ENCODE measurements around the gene SLIT3. TPM values are rescaled to one million over a fixed set of nuclear protein-coding genes. Genes with fewer than 3 reads are reported as not detected.
A peak's percentile ranks its signal among the peaks of the same experiment; 100 is the strongest.

The SLIT3 gene
- total and polyA plus RNA-seq, 2 experiments from 2014 or later, result 58.4 to 96.7 TPM

GRCh38 chr5:168950241-168950951 is 350.5 kb downstream of the SLIT3 start:
- Histone ChIP-seq H4K20me1 (ENCODE audit: insufficient read depth, poor library complexity, severe bottlenecking) (no peaks in the 10 kb centered on the region), H3K4me3 (no peak overlapping the region), H2AFZ (no peak overlapping the region), H3K79me2 (peaks cover 2% of the 10 kb centered on the region), H3K4me2 (no peak overlapping the region), H3K4me1 (ENCODE audit: insufficient read depth) (peaks cover 20% of the 10 kb centered on the region), H3K36me3 (replicated peaks; ENCODE audit: insufficient read depth, low read depth) (no peaks in the 10 kb centered on the region), H3K27ac (peak overlapping the region; percentile 71), H3K27me3 (no peaks in the 10 kb centered on the region), H3K9me3 (ENCODE audit: low read depth) (no peaks in the 10 kb centered on the region), H3K9me2 (replicated peaks; ENCODE audit: insufficient read depth) (no peaks in the 10 kb centered on the region)
- TF ChIP-seq EZH2 (IDR thresholded peaks at IDR 0.05; ENCODE audit: borderline replicate concordance), result no peak
- TF ChIP-seq EZH2phosphoT487 (IDR thresholded peaks at IDR 0.05; ENCODE audit: low read depth, severe bottlenecking, unreplicated experiment), result no peak
- TF ChIP-seq, protein P1, sequence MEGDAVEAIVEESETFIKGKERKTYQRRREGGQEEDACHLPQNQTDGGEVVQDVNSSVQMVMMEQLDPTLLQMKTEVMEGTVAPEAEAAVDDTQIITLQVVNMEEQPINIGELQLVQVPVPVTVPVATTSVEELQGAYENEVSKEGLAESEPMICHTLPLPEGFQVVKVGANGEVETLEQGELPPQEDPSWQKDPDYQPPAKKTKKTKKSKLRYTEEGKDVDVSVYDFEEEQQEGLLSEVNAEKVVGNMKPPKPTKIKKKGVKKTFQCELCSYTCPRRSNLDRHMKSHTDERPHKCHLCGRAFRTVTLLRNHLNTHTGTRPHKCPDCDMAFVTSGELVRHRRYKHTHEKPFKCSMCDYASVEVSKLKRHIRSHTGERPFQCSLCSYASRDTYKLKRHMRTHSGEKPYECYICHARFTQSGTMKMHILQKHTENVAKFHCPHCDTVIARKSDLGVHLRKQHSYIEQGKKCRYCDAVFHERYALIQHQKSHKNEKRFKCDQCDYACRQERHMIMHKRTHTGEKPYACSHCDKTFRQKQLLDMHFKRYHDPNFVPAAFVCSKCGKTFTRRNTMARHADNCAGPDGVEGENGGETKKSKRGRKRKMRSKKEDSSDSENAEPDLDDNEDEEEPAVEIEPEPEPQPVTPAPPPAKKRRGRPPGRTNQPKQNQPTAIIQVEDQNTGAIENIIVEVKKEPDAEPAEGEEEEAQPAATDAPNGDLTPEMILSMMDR (IDR thresholded peaks at IDR 0.05; ENCODE audit: poor library complexity), result no peak
- DNase-seq (ENCODE audit: low spot score), result no peak
- WGBS (ENCODE audit: low lambda C conversion rate, missing lambda C conversion rate), result 90% methylated on average over 7 of the region's 7 CpGs

- WGBS (ENCODE audit: low lambda C conversion rate, missing lambda C conversion rate), result 60% methylated on average over 3 of the region's 3 CpGs
- Histone ChIP-seq H3K4me3 (no peak overlapping the region), H3K27ac (no peak overlapping the region)
These were observed 352.2 kb downstream of the SLIT3 start for GRCh38 chr5:168948746-168949145.

GRCh38 chr5:168947212-168947868 is 353.6 kb downstream of the SLIT3 start:
- TF ChIP-seq, protein P1 (IDR thresholded peaks at IDR 0.05; ENCODE audit: poor library complexity), result peak; percentile 85
- TF ChIP-seq EZH2 (IDR thresholded peaks at IDR 0.05; ENCODE audit: borderline replicate concordance), result no peak
- Histone ChIP-seq H3K4me2 (no peak overlapping the region), H4K20me1 (ENCODE audit: insufficient read depth, poor library complexity, severe bottlenecking) (no peaks in the 10 kb centered on the region), H3K9me2 (replicated peaks; ENCODE audit: insufficient read depth) (no peaks in the 10 kb centered on the region), H3K4me3 (no peak overlapping the region), H3K27ac (peak overlapping the region; percentile 66), H2AFZ (no peak overlapping the region), H3K36me3 (replicated peaks; ENCODE audit: insufficient read depth, low read depth) (no peaks in the 10 kb centered on the region), H3K4me1 (ENCODE audit: insufficient read depth) (peaks cover 25% of the 10 kb centered on the region), H3K27me3 (no peaks in the 10 kb centered on the region), H3K79me2 (peaks cover 2% of the 10 kb centered on the region), H3K9me3 (ENCODE audit: low read depth) (no peaks in the 10 kb centered on the region)
- 37% methylated on average over 5 of the region's 5 CpGs for WGBS (ENCODE audit: low lambda C conversion rate, missing lambda C conversion rate)
- DNase-seq (ENCODE audit: low spot score), result peak; percentile 72

More at GRCh38 chr5:168948746-168949145, 352.2 kb downstream of the SLIT3 start:
- H3K79me2 ChIP-seq, result peaks cover 2% of the 10 kb centered on the region
- H3K9me3 ChIP-seq (ENCODE audit: low read depth), result no peaks in the 10 kb centered on the region
- no peaks in the 10 kb centered on the region for H3K36me3 ChIP-seq (replicated peaks; ENCODE audit: insufficient read depth, low read depth)
- no peak for DNase-seq (ENCODE audit: low spot score)
- TF ChIP-seq EZH2phosphoT487 (IDR thresholded peaks at IDR 0.05; ENCODE audit: low read depth, severe bottlenecking, unreplicated experiment) (no peak), EZH2 (IDR thresholded peaks at IDR 0.05; ENCODE audit: borderline replicate concordance) (no peak)
- TF ChIP-seq, protein P1 (IDR thresholded peaks at IDR 0.05; ENCODE audit: poor library complexity), result no peak
- H3K4me2 ChIP-seq, result no peak overlapping the region
- no peaks in the 10 kb centered on the region for H4K20me1 ChIP-seq (ENCODE audit: insufficient read depth, poor library complexity, severe bottlenecking)
- H3K27me3 ChIP-seq, result no peaks in the 10 kb centered on the region
- no peaks in the 10 kb centered on the region for H3K9me2 ChIP-seq (replicated peaks; ENCODE audit: insufficient read depth)
- H2AFZ ChIP-seq, result no peak overlapping the region
- peaks cover 25% of the 10 kb centered on the region for H3K4me1 ChIP-seq (ENCODE audit: insufficient read depth)
